ENCODE data around the gene SBK2.
"Not testable (repeated sequence)": the region's sequence is repeated elsewhere in the genome, so short reads cannot be mapped to it uniquely, and the experiment has no call there.

SBK2 gene

GRCh38 chr19:55535173-55535964, 1.6 kb downstream of the SBK2 start:
- DNase-seq: no peak

- DNase-seq: not testable (repeated sequence)
Measured at GRCh38 chr19:55534280-55534679, 2.7 kb downstream of the SBK2 start.

- no peak for DNase-seq
Measured at GRCh38 chr19:55530996-55531395, 5.9 kb downstream of the SBK2 start.

DNA sequence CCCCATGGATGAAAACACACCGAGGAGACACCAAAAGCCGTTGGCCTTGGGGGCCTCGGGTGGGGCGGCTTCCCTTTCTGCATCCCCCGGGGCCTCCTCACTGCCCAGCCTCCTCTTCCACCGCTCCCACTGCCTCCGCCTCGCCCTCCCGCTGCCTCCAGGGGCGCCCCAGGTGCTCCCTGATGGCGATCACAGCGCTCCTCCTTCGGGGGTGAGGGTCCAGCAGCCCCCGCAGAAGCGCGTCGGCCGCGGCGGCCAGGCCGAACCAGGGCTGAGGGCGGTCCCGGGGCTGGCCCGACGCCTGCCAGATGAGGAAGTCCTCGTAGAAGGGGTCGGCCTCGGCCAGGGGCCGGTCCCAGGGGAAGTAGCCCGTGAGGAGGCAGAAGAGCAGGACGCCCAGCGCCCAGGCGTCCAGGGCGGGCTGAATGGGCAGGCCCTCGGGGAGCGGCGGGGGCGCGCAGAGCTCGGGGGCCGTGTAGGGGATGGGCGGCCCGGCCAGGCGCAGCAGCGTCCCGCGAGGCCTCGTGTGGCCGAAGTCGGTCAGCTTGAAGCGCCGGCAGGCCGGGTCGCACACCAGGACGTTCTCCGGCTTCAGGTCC, 7.2 kb downstream of the SBK2 start:
- DNase-seq: no peak

DNA sequence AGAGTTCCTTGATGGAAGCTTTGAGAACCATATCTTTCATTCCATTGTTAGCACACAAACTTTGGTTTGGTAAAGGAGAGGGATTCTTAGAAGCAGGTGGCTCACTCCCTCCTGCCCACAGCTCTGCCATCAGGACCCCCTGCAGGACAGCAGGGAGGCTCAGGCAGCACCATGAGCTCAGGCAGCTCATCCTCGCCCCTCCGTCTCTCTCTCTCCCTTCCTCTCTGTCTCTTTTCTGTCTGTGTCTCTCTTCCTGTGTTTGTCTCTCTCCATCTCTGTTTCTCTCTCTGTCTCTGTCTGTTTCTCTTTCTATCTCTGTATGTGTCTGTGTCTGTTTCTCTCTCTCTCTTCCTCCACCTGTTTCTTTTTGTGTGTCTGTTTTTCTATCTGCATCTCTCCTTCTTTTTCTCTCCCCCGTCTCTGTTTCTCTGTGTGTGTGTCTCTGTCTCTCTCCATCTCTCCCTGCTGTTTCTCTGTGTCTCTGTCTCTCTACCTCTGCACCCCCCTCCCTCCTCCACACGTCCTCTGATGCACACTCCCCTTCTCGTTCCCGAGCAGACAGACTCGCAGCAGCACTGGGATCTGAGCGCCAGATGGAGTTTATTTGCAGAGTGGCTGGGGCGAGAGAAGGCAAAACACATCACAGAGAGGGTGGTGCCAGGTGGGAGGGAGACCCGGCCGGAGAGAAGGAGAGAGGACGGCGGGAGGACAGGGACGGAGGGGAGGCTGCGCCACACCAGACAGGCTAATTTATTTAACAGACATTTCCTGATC, 8.7 kb downstream of the SBK2 start:
- DNase-seq: no peak

DNA sequence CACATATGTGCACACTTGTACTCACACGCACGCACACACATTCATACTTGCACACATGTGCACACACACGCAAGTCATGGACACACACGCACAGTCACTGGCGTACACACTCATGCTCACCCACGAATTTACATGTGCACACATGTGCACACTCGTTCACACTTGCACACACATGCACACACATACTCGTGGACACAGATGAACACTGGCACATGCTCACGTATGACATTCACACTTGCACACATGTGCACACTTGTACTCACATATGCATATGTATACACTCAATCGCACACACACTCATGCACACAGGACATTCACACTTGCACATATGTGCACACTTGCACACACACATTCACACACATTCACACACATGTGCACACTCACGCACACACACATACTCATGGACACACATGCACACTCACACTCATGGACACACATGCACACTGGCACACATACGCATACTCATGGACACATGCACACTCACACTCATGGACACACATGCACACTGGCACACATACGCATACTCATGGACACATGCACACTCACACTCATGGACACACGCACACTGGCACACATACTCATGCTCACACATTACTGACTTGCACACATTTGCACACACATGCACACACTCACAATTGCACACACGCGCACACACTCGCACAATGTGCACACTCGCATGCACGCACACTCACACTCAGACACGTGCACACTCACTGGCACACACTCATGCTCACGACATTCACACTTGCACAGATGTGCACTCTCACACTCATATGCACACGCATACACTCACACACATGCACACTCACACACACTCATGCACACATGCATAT, 9.5 kb downstream of the SBK2 start:
- no peak for DNase-seq

- no peak for DNase-seq
Measured at GRCh38 chr19:55526216-55527196, 10.4 kb downstream of the SBK2 start.

GRCh38 chr19:55525289-55526101, 11.4 kb downstream of the SBK2 start:
- DNase-seq: no peak

GRCh38 chr19:55520691-55521292, 16.1 kb downstream of the SBK2 start:
- no peak for DNase-seq

- no peak for DNase-seq
Measured at GRCh38 chr19:55519451-55520311, 17.3 kb downstream of the SBK2 start.

DNA sequence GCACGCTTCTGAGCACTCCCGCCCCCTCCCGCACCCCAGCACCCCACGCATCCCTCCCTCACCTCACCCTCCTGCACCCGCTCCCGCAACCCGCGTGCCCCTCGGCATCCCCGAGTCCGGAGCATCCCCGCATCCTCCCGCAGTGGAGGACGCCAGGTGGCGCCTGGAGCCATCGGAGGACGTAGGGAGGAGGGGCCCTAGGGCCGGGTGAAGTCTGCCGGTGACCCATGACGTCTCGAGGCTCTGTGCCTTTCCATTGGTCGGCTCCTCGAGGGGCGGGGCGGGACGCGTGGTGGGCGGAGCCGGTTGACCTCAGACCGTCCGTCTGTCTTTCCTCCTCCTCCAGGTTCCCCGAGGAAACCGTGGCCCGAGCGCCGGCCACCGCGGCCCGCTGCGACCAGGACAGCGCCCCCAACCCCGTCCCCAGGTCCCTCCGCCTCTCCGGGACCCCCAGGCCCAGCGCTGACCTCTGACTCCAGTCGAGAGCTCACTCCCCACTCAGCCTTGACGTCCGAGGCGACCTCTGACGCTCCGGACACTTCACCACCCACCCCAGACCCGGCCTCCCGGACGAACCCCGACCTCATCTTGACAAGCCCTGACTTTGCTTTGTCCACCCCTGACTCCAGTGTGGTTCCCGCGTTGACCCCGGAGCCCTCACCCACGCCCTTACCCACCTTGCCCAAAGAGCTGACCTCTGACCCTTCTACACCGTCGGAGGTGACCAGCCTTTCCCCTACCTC, 19.9 kb downstream of the SBK2 start:
- DNase-seq: peak; percentile 80 to 82

GRCh38 chr19:55508120-55508519, 28.8 kb downstream of the SBK2 start:
- DNase-seq: no peak

GRCh38 chr19:55504981-55505380, 32.0 kb downstream of the SBK2 start:
- no peak for DNase-seq

- no peak for DNase-seq
Measured at GRCh38 chr19:55504252-55504603, 32.7 kb downstream of the SBK2 start.

- peak; percentile 53 to 64 for DNase-seq
Measured at GRCh38 chr19:55503502-55504251, 33.3 kb downstream of the SBK2 start.

GRCh38 chr19:55503157-55503501, 33.8 kb downstream of the SBK2 start:
- DNase-seq: no peak

DNA sequence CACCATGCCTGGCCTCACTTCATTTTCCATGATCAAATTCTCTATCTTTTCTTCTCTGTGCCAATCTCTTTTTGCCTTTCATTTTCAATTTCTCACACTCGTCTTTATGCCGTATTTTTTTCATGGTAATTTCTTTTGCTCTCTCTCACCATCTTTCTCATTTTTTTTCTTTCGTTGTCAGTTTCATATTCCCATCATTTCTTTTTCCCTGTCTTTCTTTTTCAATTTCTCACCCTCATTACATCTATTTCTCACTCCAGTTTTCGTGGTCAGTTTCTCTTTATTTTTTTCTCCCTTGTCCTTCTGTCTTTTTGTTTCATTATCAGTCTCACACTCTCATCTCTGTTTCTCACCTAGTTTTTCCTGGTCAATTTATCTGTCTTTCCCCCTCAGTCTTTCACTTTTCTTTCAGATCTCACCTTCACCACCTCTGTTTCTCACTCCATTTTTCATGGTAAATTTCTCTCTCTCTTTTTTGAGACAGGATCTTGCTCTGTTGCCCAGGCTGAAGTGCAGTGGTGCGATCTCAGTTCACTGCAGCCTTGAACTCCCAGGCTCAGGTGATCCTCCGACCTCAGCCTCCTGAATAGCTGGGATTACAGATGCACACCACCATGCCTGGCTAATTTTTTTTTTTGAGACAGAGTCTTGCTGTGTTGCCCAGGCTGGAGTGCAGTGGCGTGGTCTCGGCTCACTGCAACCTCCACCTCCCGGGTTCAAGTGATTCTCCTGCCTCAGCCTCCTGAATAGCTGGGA, 34.6 kb downstream of the SBK2 start:
- DNase-seq: no peak

Data from AML-193 (cell line).